Gastroesophageal sphincter (tissue), 4 donors: ENCODE results near the gene EEF1AKMT1. TPM values are rescaled to one million over a fixed set of nuclear protein-coding genes. Genes with fewer than 3 reads are reported as not detected.
A peak's percentile ranks its signal among the peaks of the same experiment; 100 is the strongest.

ENCODE experiments used
- ATAC-seq: fragments of 150-250 bp; one replicate; pipeline ENCODE4 v1.9.1; 2016; ENCODE audit warnings: mild to moderate bottlenecking, moderate library complexity
- H3K27ac ChIP-seq, 4 donors: fragments of 200-600 bp; sonication (generic) in 3 of 4; 1 replicate in 3 of 4; 2 replicates in 1 of 4; pipeline ENCODE4 v1.5.1; 2016 to 2019
- H3K27me3 ChIP-seq: fragments of 200-600 bp; sonication (generic); one replicate; pipeline ENCODE4 v1.5.1; 2019
- H3K36me3 ChIP-seq, 2 donors: fragments of 200-600 bp; sonication (generic); one replicate each; pipeline ENCODE4 v1.5.1; 2019; ENCODE audit warnings: control low read depth in 1 of 2
- H3K4me1 ChIP-seq, 3 donors: fragments of 200-600 bp; sonication (generic); 1 replicate in 2 of 3; 2 replicates in 1 of 3; pipeline ENCODE4 v1.5.1; 2016 to 2019; ENCODE audit warnings: control low read depth in 2 of 3
- H3K4me3 ChIP-seq, 2 donors: fragments of 200-600 bp; sonication (generic); one replicate each; pipeline ENCODE4 v1.5.1; 2019; ENCODE audit warnings: mild to moderate bottlenecking in 1 of 2, moderate library complexity in 1 of 2
- H3K9me3 ChIP-seq, 3 donors: fragments of 200-600 bp; sonication (generic); one replicate each; pipeline ENCODE4 v1.5.1; 2017 to 2019; ENCODE audit warnings: control low read depth in 2 of 3
- EP300 ChIP-seq: sonication (generic); formaldehyde crosslinking; IDR thresholded peaks from one replicate; pipeline ENCODE4 v1.6.1; 2017; ENCODE audit warnings: antibody characterized with exemption, mild to moderate bottlenecking
- POLR2A ChIP-seq, 2 donors: fragments of 450-650 bp; IDR thresholded peaks; one replicate each; pipeline ENCODE4 v1.6.1; 2017; ENCODE audit warnings: antibody characterized with exemption in 2 of 2, mild to moderate bottlenecking in 2 of 2, moderate library complexity in 1 of 2
- POLR2AphosphoS5 ChIP-seq: sonication (generic); formaldehyde crosslinking; IDR thresholded peaks from one replicate; pipeline ENCODE4 v1.6.1; 2017; ENCODE audit warnings: antibody characterized with exemption
- WGBS, 2 donors: methylation state at CpG; one replicate each; pipeline ENCODE4 v1.1.5; 2018; ENCODE audit warnings: low coverage in 1 of 2; 5-methylcytosine and 5-hydroxymethylcytosine counted together
- total RNA-seq, 4 donors: library from RNA; depleted of rRNA; stranded (reverse); fragments of >200 nt; gene quantifications; one replicate each; pipeline ENCODE4 v1.1.0, GENCODE V29; 2016
- TF ChIP-seq, protein P1 (sequence below), 4 experiments: fragments of 200-600 bp in 2 of 4; fragments of 450-650 bp in 2 of 4; sonication (generic) in 1 of 4; IDR thresholded peaks; one replicate each; pipeline ENCODE4 v1.5.1; 2017 to 2019; ENCODE audit warnings: antibody characterized with exemption in 4 of 4, mild to moderate bottlenecking in 2 of 4, moderate library complexity in 2 of 4

EEF1AKMT1 gene
- total RNA-seq, 4 donors from 2014 or later = 13.5 to 39.2 (median 20.3) TPM

DNA sequence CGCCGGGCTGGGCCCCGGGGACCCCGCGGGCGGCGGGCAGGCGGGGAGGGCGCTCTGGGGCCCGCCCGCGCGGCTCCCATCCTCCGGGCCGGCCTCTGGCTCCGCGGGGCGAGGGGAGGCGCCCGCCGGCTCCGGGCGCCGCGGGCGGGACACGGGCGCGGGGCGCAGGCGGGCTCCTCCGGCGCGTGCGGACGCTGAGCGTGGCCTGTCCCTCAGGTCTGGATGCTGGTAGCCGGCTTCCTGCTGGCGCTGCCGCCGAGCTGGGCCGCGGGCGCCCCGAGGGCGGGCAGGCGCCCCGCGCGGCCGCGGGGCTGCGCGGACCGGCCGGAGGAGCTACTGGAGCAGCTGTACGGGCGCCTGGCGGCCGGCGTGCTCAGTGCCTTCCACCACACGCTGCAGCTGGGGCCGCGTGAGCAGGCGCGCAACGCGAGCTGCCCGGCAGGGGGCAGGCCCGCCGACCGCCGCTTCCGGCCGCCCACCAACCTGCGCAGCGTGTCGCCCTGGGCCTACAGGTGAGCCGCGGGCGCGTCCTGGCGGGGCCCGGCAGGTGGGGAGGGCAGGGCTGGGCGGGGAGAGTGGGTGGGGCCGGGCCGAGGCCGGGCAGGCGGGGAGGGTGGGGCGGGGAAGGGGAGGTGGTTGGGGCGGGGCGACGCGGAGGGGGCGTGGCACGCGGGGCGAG, 69.8 kb downstream of the EEF1AKMT1 start:
- Histone ChIP-seq H3K9me3 (no peaks in the 10 kb centered on the region), H3K36me3 (no peaks in the 10 kb centered on the region), H3K27ac (peak overlapping the region in 3 of 4 donors; percentile 72 to 87 (median 82)), H3K27me3 (no peaks in the 10 kb centered on the region), H3K4me3 (peak overlapping the region; percentile 57 to 75), H3K4me1 (peaks cover 0 to 25% (median 4%) of the 10 kb centered on the region in 3 donors)
- no CpG with 5 or more reads among the region's 98 CpGs for WGBS, 2 donors
- peak; percentile 90 for ATAC-seq
- no peak for TF ChIP-seq EP300
- TF ChIP-seq, protein P1, sequence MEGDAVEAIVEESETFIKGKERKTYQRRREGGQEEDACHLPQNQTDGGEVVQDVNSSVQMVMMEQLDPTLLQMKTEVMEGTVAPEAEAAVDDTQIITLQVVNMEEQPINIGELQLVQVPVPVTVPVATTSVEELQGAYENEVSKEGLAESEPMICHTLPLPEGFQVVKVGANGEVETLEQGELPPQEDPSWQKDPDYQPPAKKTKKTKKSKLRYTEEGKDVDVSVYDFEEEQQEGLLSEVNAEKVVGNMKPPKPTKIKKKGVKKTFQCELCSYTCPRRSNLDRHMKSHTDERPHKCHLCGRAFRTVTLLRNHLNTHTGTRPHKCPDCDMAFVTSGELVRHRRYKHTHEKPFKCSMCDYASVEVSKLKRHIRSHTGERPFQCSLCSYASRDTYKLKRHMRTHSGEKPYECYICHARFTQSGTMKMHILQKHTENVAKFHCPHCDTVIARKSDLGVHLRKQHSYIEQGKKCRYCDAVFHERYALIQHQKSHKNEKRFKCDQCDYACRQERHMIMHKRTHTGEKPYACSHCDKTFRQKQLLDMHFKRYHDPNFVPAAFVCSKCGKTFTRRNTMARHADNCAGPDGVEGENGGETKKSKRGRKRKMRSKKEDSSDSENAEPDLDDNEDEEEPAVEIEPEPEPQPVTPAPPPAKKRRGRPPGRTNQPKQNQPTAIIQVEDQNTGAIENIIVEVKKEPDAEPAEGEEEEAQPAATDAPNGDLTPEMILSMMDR (IDR thresholded peaks at IDR 0.05) = peak; percentile 58 to 88 (median 77)
- TF ChIP-seq POLR2A (IDR thresholded peaks at IDR 0.05) = peak; percentile 31 to 58
- TF ChIP-seq POLR2AphosphoS5 = no peak

DNA sequence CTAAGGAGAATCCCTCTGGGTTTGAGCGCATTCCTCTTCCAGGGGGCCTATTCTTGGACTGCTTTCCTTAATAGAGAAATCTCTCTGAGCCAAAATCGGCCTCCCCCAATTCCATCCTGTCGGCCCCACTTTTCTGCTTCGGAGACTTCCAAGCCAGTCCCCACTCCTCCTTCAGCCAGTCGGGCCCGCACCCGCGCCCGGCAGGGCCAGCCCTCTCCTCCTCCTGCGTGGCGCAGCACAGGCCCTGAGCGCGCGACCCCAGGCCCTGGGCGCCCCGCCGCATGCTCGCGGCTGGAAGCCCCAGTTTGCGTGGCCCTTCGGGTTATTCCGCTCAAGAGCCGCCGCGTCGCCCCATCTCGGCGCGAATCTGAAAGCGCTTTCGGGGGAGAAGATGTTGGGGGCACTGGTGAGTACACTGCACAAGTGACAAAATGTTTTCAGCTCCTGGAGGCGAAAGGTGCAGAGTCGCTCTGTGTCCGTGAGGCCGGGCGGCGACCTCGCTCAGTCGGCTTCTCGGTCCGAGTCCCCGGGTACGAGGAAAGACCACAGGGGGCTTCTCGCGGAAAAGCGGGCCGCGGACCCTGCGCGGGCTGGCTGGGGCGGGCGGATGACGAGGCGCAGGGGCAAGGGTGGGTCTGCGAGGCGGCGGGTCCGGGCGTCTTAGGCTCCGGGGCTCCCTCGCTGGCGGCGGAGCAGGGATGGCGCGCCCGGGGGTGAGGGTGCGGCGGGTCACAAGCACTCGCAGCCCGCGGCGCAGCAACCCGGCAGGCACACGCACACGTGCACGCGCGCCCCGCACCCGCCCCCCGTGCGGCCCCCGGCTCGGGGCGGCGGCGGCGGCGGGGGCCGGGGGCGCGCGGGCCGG, 70.6 kb downstream of the EEF1AKMT1 start, which contains the start of gene IL17D:
IL17D (plus strand) TSS at position 785 of the 865 bp plus-strand sequence. CDS start 303 bp downstream, outside the sequence.
- ATAC-seq = peak; percentile 35
- H3K27ac ChIP-seq = peak within 1 kb of the TSS in 3 of 4 donors; percentile 77 to 87 (median 84)
- H3K27me3 ChIP-seq = no peaks in the 10 kb centered on the region
- peak within 1 kb of the TSS; percentile 57 to 75 for H3K4me3 ChIP-seq
- WGBS, 2 donors = 0 to 3% methylated on average over 4 of the region's 94 CpGs
- H3K9me3 ChIP-seq = no peaks in the 10 kb centered on the region
- no peak for TF ChIP-seq POLR2AphosphoS5
- TF ChIP-seq EP300 = no peak
- TF ChIP-seq POLR2A (IDR thresholded peaks at IDR 0.05) = no peak
- H3K4me1 ChIP-seq = peaks cover 0 to 24% (median 4%) of the 10 kb centered on the region in 3 donors
- no peaks in the 10 kb centered on the region for H3K36me3 ChIP-seq

DNA sequence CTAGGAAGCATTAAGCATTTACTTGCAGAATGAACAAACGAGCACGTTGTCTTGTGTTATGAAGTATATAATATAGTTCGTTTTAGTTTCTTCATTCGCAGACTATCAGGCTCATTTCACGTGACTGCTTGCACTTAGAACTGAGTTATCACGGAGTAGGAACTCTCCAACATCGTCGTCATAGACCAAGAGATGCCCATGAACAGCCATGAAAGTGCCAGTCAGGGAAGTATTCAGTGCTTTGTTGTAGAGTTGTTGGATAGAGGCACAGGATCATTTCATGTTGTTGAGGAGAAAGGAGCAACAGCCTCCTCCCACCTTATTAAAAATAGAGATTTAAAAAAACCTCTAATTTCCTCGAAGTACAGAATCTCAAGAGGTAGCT, 71.2 kb downstream of the EEF1AKMT1 start:
- WGBS, 2 donors = 19 to 30% methylated on average over 7 to 9 of the region's 9 CpGs
- no peaks in the 10 kb centered on the region for H3K9me3 ChIP-seq
- H3K27me3 ChIP-seq = no peaks in the 10 kb centered on the region
- ATAC-seq = no peak
- peaks cover 0 to 24% (median 4%) of the 10 kb centered on the region in 3 donors for H3K4me1 ChIP-seq
- TF ChIP-seq POLR2A (IDR thresholded peaks at IDR 0.05) = no peak
- no peak for TF ChIP-seq POLR2AphosphoS5
- no peaks in the 10 kb centered on the region for H3K36me3 ChIP-seq
- peak overlapping the region in 3 of 4 donors; percentile 77 to 87 (median 84) for H3K27ac ChIP-seq
- H3K4me3 ChIP-seq = peak overlapping the region in 1 of 2 donors; percentile 75

DNA sequence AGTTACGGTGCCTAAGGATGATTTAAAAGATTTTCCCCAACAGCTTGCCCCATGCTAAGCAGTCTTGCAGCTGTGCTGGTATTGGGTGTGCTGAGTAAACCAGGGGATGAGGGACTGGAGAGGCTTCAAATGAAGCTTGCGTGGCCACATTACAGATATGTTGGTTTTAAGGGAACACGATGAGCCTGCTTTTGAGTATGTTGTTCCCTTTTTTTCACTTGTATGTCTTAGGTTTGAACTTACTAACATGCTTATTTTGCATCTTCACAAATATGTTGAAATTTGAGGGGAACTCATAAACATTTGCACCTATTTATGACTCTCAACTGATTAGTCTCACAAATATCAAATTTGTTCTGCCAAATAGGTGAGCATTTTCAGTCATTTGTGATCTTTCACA, 72.3 kb downstream of the EEF1AKMT1 start:
- H3K36me3 ChIP-seq = no peaks in the 10 kb centered on the region
- H3K27me3 ChIP-seq = no peaks in the 10 kb centered on the region
- no peak overlapping the region for H3K27ac ChIP-seq
- WGBS, 2 donors = 80 to 90% methylated on average over 2 to 3 of the region's 3 CpGs
- no peak overlapping the region for H3K4me3 ChIP-seq
- H3K9me3 ChIP-seq = no peaks in the 10 kb centered on the region
- peaks cover 0 to 24% (median 4%) of the 10 kb centered on the region in 3 donors for H3K4me1 ChIP-seq
- TF ChIP-seq, protein P1 (IDR thresholded peaks at IDR 0.05) = no peak
- TF ChIP-seq POLR2A (IDR thresholded peaks at IDR 0.05) = no peak
- no peak for TF ChIP-seq POLR2AphosphoS5
- no peak for TF ChIP-seq EP300
- no peak for ATAC-seq

DNA sequence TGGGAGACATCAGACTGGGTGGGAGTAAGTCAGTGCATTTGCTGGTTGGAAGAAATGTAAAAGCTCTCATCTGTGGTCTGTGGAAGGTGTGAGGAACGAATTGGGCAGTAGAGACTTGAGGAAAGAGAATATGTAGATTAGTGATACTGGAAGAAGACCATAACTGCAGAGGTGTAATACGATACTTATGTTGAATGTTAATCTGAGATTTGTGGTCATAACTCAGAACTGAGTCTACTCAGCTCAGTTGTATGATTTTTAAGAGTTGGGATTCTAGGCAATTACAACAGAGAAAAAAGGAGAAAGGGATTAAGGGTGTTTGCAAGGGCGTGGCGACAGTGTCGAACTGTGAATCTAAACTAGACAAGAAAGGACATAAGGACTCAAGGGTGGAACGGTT, 73.5 kb downstream of the EEF1AKMT1 start:
- no peak for ATAC-seq
- TF ChIP-seq POLR2A (IDR thresholded peaks at IDR 0.05) (no peak), EP300 (no peak), POLR2AphosphoS5 (no peak)
- TF ChIP-seq, protein P1 (IDR thresholded peaks at IDR 0.05) = no peak
- no peaks in the 10 kb centered on the region for H3K27me3 ChIP-seq
- H3K4me1 ChIP-seq = peaks cover 0 to 24% (median 4%) of the 10 kb centered on the region in 3 donors
- no peak overlapping the region for H3K4me3 ChIP-seq
- H3K27ac ChIP-seq = no peak overlapping the region
- H3K9me3 ChIP-seq = no peaks in the 10 kb centered on the region
- no peaks in the 10 kb centered on the region for H3K36me3 ChIP-seq
- 90 to 95% methylated on average over 6 of the region's 6 CpGs for WGBS, 2 donors
